Vagina (tissue), 2 donors: ENCODE data around the gene QRICH2. TPM values are rescaled to one million over a fixed set of nuclear protein-coding genes. Genes with fewer than 3 reads are reported as not detected.
"Not testable (repeated sequence)": the region's sequence is repeated elsewhere in the genome, so short reads cannot be mapped to it uniquely, and the experiment has no call there.

ENCODE experiments used
- DNase-seq, 2 donors: peaks; one replicate each; pipeline ENCODE4 v3.0.0-alpha.2; 2017; ENCODE audit errors: extremely low spot score in 2 of 2
- H3K27ac ChIP-seq: fragments of 200-600 bp; sonication (generic); one replicate; pipeline ENCODE4 v1.5.1; 2019
- H3K27me3 ChIP-seq: fragments of 200-600 bp; sonication (generic); one replicate; pipeline ENCODE4 v1.5.1; 2019
- H3K36me3 ChIP-seq, 2 donors: fragments of 200-600 bp; sonication (generic); one replicate each; pipeline ENCODE4 v1.5.1; 2017 to 2019
- H3K4me1 ChIP-seq: fragments of 200-600 bp; sonication (generic); one replicate; pipeline ENCODE4 v1.5.1; 2019
- H3K4me3 ChIP-seq, 2 donors: fragments of 200-600 bp; sonication (generic); 1 replicate in 1 of 2; 2 replicates in 1 of 2; pipeline ENCODE4 v1.5.1; 2016 to 2019
- H3K9me3 ChIP-seq: fragments of 200-600 bp; sonication (generic); one replicate; pipeline ENCODE4 v1.5.1; 2019
- POLR2A ChIP-seq, 2 donors: fragments of 450-650 bp; IDR thresholded peaks; one replicate each; pipeline ENCODE4 v1.6.1; 2017; ENCODE audit warnings: antibody characterized with exemption in 2 of 2, mild to moderate bottlenecking in 2 of 2, moderate library complexity in 2 of 2
- POLR2AphosphoS5 ChIP-seq, 2 donors: sonication (generic); formaldehyde crosslinking; IDR thresholded peaks; one replicate each; pipeline ENCODE4 v1.9.0; 2017; ENCODE audit warnings: antibody characterized with exemption in 2 of 2, mild to moderate bottlenecking in 2 of 2, low read depth in 1 of 2; ENCODE audit not compliant: insufficient read depth in 1 of 2
- intact Hi-C: fragments of 100-400 bp; cut with DNase I; formaldehyde crosslinking; loops from one replicate; pipeline ENCODE4 v1.15.1; 2023
- total RNA-seq: library from RNA; depleted of rRNA; stranded (reverse); fragments of >200 nt; gene quantifications from one replicate; pipeline ENCODE4 v1.2.3, GENCODE V29; 2016
- TF ChIP-seq, protein P1 (sequence below), 3 experiments: fragments of 450-650 bp in 2 of 3; fragments of 200-600 bp in 1 of 3; sonication (generic) in 1 of 3; IDR thresholded peaks; one replicate each; pipeline ENCODE4 v1.5.1; 2017 to 2019; ENCODE audit warnings: antibody characterized with exemption in 3 of 3, mild to moderate bottlenecking in 2 of 3, moderate library complexity in 2 of 3

The QRICH2 gene
- total RNA-seq, 1 donor from 2014 or later = 10.8 TPM

DNA sequence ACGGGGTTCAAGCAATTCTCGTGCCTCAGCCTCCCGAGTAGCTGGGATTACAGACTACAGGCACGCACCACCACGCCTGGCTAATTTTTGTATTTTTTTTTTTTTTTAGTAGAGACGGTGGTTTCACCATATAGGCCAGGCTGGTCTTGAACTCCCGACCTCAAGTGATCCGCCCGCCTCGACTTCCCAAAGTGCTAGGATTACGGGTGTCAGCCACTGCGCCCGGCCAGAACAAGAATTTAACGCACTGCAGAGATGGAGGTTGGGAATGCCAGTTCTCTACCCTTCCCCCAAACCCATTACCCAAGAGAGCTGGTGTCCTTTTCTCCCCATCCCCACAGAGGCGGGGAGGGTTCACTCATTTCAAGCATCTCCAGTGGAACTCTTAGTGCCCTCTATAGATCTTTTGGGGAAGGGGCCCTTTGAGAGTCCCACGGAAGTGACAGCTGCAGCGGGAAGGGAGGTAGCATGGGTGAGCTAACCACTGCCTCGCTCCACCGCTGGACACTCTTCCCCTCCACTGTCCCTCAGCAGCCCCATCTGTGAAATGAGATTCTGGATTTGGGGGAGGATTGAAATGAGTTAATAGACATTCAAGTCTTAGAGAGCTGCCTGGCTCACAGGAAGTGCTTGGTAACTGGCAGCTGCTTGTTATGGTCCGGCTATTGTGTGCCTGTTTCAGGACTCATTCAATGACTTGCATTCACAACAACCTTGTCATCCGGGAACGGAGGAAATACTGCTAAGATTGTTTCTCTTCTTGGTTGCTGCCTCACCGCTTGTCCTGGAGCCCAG is 46.5 kb downstream of the QRICH2 start:
- Histone ChIP-seq H3K4me3 (no peak overlapping the region), H3K27ac (no peak overlapping the region), H3K9me3 (no peaks in the 10 kb centered on the region), H3K4me1 (peaks cover 31% of the 10 kb centered on the region), H3K36me3 (no peaks in the 10 kb centered on the region), H3K27me3 (no peaks in the 10 kb centered on the region)
- no peak for DNase-seq
- TF ChIP-seq, protein P1, sequence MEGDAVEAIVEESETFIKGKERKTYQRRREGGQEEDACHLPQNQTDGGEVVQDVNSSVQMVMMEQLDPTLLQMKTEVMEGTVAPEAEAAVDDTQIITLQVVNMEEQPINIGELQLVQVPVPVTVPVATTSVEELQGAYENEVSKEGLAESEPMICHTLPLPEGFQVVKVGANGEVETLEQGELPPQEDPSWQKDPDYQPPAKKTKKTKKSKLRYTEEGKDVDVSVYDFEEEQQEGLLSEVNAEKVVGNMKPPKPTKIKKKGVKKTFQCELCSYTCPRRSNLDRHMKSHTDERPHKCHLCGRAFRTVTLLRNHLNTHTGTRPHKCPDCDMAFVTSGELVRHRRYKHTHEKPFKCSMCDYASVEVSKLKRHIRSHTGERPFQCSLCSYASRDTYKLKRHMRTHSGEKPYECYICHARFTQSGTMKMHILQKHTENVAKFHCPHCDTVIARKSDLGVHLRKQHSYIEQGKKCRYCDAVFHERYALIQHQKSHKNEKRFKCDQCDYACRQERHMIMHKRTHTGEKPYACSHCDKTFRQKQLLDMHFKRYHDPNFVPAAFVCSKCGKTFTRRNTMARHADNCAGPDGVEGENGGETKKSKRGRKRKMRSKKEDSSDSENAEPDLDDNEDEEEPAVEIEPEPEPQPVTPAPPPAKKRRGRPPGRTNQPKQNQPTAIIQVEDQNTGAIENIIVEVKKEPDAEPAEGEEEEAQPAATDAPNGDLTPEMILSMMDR (IDR thresholded peaks at IDR 0.05) = no peak
- TF ChIP-seq POLR2AphosphoS5 (IDR thresholded peaks at IDR 0.05; ENCODE audit: insufficient read depth in 1 of 2, low read depth in 1 of 2) = peak in 1 of 2 donors; percentile 13
- intact Hi-C loops = no loop called here

- no peak overlapping the region for H3K27ac ChIP-seq
- H3K36me3 ChIP-seq = no peaks in the 10 kb centered on the region
- H3K9me3 ChIP-seq = no peaks in the 10 kb centered on the region
- no peaks in the 10 kb centered on the region for H3K27me3 ChIP-seq
- H3K4me3 ChIP-seq = no peak overlapping the region
- DNase-seq = no peak
- intact Hi-C loops = no loop called here
- TF ChIP-seq, protein P1 (IDR thresholded peaks at IDR 0.05) = no peak
- TF ChIP-seq POLR2A (IDR thresholded peaks at IDR 0.05) (no peak), POLR2AphosphoS5 (IDR thresholded peaks at IDR 0.05; ENCODE audit: insufficient read depth in 1 of 2, low read depth in 1 of 2) (no peak)
- peaks cover 28% of the 10 kb centered on the region for H3K4me1 ChIP-seq
Measured at GRCh38 chr17:76260669-76261068, 47.4 kb downstream of the QRICH2 start.

- intact Hi-C loops = no loop called here
- H3K4me1 ChIP-seq = peaks cover 28% of the 10 kb centered on the region
Measured at GRCh38 chr17:76260220-76260619, 47.9 kb downstream of the QRICH2 start.

GRCh38 chr17:76256430-76257050 is 51.5 kb downstream of the QRICH2 start:
- H3K27me3 ChIP-seq, intact Hi-C loops, DNase-seq, H3K27ac ChIP-seq, H3K36me3 ChIP-seq, H3K9me3 ChIP-seq, H3K4me3 ChIP-seq: not testable (repeated sequence)
- peaks cover 18% of the 10 kb centered on the region for H3K4me1 ChIP-seq

More at GRCh38 chr17:76260220-76260619, 47.9 kb downstream of the QRICH2 start:
- Histone ChIP-seq H3K27me3 (no peaks in the 10 kb centered on the region), H3K4me3 (no peak overlapping the region), H3K27ac (no peak overlapping the region), H3K36me3 (no peaks in the 10 kb centered on the region), H3K9me3 (no peaks in the 10 kb centered on the region)
- no peak for DNase-seq
- TF ChIP-seq, protein P1 (IDR thresholded peaks at IDR 0.05) = no peak
- TF ChIP-seq POLR2AphosphoS5 (IDR thresholded peaks at IDR 0.05; ENCODE audit: insufficient read depth in 1 of 2, low read depth in 1 of 2) (no peak), POLR2A (IDR thresholded peaks at IDR 0.05) (no peak)

DNA sequence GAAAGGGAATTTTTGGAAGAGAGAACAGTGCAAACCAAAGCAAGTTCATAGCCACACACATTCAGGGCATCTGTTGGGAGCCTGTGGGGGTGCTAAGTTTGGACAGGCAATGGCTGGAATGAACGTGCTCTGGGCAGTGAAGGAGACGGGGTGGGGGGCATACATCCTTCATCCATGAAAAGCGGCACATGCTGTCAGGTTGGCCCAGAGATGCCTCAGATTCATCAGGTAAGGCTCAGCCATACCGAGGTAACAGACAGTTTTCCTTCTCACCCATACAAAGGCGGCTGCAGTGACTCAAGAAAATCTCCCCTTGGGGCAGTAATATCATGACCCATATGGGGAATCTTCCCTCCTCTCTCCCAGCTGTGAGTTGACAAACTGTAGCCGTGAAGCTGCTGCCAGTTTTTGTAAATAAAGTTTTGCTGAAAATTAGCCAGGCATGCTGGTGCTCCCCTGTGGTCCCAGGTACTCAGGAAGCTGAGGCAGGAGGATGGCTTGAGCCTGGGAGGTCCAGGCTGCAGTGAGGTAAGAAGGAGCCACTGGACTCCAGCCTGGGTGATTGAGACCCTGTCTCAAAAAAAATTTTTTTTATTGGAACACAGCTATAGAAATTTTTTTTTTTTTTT is 52.2 kb downstream of the QRICH2 start:
- H3K4me3 ChIP-seq = no peak overlapping the region
- TF ChIP-seq POLR2AphosphoS5 (IDR thresholded peaks at IDR 0.05; ENCODE audit: insufficient read depth in 1 of 2, low read depth in 1 of 2) = no peak
- TF ChIP-seq, protein P1 (IDR thresholded peaks at IDR 0.05) = no peak
- no peak for TF ChIP-seq POLR2A (IDR thresholded peaks at IDR 0.05)
- H3K27ac ChIP-seq = no peak overlapping the region
- intact Hi-C loops = no loop called here
- no peaks in the 10 kb centered on the region for H3K36me3 ChIP-seq
- no peak for DNase-seq
- no peaks in the 10 kb centered on the region for H3K27me3 ChIP-seq
- H3K9me3 ChIP-seq = no peaks in the 10 kb centered on the region
- H3K4me1 ChIP-seq = peaks cover 20% of the 10 kb centered on the region
